Neural progenitor cell (in vitro differentiated cells): Measurements from ENCODE around the gene MGME1.

Source experiments
- EZH2 ChIP-seq: fragments of 200-600 bp; sonication (generic); IDR thresholded peaks from 2 replicates; pipeline ENCODE4 v1.6.1; 2017; ENCODE audit warnings: antibody characterized with exemption, mild to moderate bottlenecking, moderate library complexity
- TF ChIP-seq, protein P1 (sequence below): fragments of 200-600 bp; sonication (generic); IDR thresholded peaks from 2 replicates; pipeline ENCODE4 v1.5.1; 2017; ENCODE audit warnings: antibody characterized with exemption, mild to moderate bottlenecking

DNA sequence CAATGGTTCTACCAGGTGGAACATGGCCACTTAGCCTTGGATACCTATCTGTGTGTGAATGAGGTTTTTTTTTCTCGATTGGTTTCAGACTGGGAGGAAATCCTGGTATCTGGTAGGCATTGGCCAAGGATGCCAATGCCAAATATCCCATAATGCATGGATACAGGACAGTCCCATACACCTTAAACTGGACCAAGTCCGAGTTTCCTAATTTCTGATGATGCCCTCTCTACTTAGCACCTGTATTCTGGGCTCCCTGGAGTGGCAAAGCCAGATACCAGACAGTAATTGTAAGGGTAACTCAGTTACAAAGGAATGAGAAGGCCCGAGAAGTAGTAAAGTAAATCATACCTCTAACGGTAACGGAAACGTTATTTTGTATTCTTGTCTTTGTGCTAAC, 18.1 kb upstream of the MGME1 start:
- TF ChIP-seq EZH2, result no peak
- TF ChIP-seq, protein P1, sequence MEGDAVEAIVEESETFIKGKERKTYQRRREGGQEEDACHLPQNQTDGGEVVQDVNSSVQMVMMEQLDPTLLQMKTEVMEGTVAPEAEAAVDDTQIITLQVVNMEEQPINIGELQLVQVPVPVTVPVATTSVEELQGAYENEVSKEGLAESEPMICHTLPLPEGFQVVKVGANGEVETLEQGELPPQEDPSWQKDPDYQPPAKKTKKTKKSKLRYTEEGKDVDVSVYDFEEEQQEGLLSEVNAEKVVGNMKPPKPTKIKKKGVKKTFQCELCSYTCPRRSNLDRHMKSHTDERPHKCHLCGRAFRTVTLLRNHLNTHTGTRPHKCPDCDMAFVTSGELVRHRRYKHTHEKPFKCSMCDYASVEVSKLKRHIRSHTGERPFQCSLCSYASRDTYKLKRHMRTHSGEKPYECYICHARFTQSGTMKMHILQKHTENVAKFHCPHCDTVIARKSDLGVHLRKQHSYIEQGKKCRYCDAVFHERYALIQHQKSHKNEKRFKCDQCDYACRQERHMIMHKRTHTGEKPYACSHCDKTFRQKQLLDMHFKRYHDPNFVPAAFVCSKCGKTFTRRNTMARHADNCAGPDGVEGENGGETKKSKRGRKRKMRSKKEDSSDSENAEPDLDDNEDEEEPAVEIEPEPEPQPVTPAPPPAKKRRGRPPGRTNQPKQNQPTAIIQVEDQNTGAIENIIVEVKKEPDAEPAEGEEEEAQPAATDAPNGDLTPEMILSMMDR, result no peak
